NCI-H345 treated with DMSO at 0.1 percent for 48 hours (cell line): ENCODE data around the gene LCAT.

Experiments
- DNase-seq: peaks from one replicate; lab custom pipeline; 2025; ENCODE audit not compliant: unreplicated experiment; lab: John Stamatoyannopoulos, UW

LCAT gene

DNA sequence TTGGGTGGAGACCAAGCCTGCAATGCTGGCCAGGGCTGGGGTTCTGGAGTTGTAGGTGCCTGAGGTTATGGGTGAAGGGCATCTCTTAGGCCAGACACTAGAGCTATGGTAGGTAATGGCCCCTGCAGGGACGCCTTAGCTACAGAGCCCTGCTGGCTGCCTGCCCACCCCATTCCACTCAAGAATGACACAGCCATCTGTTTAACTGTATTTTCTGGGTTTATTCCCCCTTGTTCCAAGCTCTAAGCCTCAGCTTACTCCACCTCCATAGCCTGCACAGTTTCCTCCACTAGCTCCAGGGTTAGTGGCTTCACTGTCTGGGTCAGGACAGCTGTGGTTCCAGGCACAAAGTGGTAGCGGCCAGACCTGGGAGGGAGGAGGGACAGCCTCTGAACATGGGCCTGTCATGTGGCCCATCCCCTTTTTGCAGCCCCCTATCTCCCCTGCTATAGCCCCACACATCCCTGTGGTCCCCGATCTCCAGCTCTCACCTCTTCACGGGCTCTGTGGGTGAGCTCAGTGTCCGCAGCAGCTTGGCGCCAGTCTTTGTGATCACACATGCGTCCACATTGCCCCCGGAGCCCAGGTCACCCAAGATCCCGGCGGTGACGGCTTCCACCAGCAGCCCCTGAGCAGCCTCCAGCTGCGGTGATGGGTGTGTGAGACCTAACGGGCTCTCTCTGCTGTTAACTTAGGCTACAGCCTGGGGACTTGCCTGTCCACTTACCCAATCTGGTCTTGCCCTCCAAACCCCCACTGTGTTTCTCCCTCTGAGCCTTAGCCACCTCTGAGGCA, 9.4 kb downstream of the LCAT start:
- DNase-seq = no peak

DNA sequence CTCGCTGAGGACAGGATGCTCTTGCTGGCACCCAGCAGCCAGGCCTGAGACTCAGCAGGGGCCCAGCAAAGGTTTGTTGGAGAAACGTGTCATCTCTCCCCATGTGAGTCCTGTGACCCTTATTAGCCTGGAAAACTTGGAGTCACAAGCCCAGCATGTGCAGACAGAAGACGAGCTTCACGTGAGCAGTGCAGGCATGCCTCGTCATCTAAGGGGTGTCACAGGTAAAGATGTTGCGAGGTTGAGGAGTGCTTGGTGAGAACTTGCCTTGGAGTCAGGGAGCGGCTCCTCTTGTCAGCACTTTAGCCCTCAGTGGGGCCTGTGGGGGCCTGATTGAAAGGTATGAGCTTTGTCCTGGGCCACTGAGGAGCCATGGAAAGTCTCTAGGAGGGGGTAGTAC, 10.1 kb downstream of the LCAT start:
- no peak for DNase-seq

DNA sequence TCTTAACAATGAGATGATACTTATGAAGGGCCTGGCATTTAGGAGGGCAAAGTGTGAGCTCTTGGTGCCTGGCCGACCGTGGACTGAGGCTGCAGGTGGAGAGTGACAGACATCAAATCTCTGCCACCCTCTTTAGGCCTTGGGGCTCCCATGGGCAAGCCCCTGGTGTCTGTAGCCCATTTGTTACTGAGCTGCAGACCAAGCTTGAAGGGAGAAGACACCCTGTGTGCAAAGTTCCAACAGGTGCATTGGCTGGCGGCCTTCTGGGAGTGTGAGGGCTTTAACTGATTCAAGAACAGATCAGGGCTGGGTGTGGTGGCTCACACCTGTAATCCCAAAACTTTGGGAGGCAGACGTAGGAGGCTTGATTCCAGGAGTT, 11.5 kb downstream of the LCAT start:
- DNase-seq = no peak

DNA sequence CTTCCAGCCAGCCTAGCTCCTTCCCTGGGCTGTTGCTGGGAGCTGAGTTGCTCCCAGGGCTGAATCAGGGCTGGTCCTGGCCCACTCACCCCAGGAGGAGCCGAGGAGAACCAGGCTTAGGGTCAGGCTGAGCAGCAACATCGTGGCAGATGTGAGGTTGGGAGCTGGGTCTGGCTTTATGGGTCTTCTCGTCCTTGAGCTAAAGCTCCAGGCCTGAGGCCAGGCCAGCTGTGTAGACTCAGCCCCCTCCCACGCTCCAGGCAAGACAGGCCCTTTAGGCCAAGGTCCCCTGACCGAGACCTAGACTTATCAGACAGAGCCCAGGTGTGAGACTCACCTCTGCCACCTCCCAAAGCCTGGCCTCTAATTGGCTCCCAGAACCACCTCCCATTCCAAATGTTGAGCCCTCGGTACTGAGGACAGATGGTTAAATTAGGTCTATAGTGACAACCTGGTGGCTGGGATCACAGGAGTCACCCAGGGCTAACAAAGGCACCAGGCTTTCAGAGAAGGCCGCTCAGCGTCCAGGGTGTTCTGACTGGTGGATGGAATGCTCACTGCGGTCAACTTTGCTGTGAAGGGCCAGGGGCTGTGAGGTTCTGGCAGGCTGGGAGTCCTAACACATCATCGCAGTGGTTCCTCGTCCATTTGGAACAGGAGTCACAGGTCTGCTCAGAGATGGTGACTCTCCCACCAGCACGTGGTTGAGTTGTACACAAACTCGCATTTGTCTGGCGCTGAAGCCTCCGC, 12.0 kb downstream of the LCAT start, which contains the start of gene CTRL:
Gene CTRL, minus strand, starts transcription at position 151 of the 750 bp plus-strand sequence. Its CDS starts 10 bp downstream, at position 141.
- DNase-seq = no peak

GRCh38 chr16:67930678-67931211, 13.2 kb downstream of the LCAT start:
- DNase-seq = no peak

GRCh38 chr16:67930191-67930590, 13.7 kb downstream of the LCAT start:
- no peak for DNase-seq

GRCh38 chr16:67928561-67929364, 15.2 kb downstream of the LCAT start:
- DNase-seq = peak; percentile 59

DNA sequence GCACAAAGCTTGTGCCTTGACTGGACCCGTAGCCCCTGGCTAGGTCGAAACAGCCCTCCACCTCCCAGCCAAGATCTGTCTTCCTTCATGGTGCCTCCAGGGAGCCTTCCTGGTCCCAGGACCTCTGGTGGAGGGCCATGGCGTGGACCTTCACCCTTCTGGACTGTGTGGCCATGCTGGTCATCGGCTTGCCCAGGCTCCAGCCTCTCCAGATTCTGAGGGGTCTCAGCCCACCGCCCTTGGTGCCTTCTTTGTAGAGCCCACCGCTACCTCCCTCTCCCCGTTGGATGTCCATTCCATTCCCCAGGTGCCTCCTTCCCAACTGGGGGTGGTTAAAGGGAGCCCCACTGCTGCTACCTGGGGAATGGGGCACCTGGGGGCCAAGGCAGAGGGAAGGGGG, 15.8 kb downstream of the LCAT start:
- no peak for DNase-seq

GRCh38 chr16:67927131-67927941, 16.6 kb downstream of the LCAT start:
- DNase-seq = no peak

- peak; percentile 81 for DNase-seq
These were observed 17.7 kb downstream of the LCAT start for GRCh38 chr16:67926181-67926750.

DNA sequence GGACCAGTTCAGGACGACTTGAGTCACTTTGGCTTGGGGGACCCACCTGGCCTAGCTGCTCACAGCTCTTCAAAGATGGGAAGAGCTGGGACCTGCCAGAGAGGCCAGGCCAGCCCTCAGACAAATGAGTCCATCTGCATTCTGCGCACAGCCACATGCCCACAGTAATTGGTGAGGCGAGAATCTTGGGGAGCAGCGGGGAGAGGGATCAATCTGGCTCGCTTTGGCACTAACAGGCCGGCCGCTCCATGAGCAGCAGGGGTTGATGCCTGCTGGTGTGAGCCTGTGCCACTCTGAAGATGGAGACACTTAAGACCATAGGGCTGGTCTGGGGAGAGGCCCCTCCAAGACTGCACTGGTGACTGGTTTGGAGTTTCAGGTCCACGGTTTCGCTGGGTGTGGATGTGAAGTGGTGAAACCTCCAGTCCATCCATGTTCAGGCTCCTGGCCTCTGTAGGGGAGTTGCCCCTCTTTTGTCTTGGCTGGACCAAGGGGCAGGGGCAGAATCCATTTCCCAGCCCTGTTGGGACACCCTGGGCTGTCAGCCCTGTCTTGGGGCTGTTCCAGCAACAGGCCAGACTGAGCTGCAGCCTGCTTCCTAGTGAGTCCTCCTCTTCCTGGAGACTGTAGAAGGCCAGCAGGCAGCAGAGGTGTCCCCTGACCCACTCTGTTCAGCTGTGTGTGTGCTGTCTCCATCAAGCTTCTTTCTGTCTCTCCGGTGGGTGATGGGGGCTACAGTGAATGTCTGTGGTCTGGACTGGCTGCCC, 19.6 kb downstream of the LCAT start:
- DNase-seq = no peak

GRCh38 chr16:67923414-67924116, 20.4 kb downstream of the LCAT start:
- DNase-seq = peak; percentile 51

- peak; percentile 78 for DNase-seq
These were observed 21.2 kb downstream of the LCAT start for GRCh38 chr16:67922740-67923139.

GRCh38 chr16:67922221-67922620, 21.7 kb downstream of the LCAT start:
- DNase-seq = no peak

DNA sequence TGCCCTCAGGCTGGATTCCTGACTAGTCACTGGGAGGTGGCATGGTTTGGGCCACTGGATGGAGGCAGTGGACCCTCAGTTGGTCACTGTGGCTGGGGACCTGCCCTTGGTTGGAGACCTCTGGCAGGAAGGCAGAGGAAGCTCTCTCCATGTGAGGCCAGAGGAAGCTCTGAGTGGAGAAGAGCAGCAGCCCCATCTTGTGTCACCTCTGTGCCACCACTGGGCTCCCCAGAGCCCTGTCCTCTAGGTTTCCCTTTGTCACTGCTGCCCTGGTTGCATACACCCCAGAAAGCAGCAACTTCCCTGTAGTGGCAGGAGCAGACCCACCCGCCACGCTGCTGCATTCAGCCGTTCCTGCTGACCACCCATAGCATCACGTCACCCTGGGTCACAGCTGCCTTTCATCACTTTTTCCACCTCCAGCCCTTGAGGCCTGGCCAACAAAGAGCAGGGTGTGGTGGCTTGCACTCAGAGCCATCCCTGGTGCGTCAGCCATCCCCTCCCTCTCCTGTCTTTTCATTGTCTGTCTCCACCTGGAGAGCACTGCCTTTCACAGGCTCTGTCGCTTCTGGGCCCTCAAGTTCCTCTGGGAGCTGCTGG, 24.2 kb downstream of the LCAT start:
- DNase-seq = peak; percentile 26

DNA sequence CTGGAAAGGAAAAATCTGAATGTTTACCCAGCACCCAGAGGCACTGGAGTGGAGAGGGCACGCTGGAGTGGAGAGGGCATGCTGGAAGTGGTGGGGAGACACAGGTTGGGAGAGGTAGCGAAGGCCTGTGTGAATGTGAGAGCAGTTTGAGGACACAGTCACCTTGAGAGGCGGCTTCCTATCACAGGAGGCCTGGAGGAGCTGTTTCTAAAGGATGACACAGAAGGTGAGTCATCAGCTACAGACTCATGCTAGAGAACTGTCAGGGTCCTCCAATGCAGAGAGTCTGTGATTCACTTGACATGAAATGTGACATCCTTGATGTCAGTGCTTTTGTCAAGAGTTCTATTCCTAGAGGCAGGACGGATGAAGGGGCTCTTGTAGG, 26.1 kb downstream of the LCAT start:
- DNase-seq = no peak

DNA sequence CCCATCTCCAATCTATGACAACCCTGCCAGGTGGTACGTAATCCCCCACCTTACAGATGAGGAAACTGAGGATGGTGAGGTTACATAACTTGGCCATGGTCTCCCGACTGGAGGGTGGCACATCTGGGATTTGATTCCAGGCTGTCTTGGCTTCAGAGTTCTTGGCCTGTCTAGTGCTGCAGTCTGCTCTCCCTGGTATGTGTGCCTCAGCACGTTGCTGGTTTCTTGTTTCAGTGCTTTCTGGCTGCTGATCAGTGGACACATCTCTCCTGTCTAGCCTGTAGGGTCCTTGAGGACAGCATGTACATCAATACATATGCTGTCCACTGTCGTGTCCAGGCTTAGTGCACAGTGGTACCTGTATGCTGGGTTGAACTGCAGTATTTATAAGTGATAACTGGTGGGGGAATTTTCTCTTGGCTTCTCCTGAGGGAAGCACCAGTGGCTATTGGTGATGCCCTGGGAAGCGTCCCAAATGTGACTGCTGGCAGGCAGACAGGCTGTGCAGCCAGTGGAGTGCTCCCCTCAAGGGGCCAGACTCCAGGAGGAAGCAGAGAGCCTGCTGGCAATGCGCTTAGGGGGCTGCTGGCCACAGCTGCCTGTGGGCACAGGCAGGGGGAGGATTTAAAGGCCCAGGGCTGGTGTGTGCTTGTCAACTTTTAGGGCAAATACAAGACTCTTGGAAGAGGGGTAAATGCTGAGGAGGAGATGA, 26.6 kb downstream of the LCAT start:
- DNase-seq = no peak
